KBM-7 (cell line): Measurements from ENCODE around the gene TLDC2.
"Not testable (repeated sequence)": the region's sequence is repeated elsewhere in the genome, so short reads cannot be mapped to it uniquely, and the experiment has no call there.

Experiments
- DNase-seq: peaks from one replicate; pipeline ENCODE4 v3.0.0-alpha.2; 2015
- in situ Hi-C: fragments of 300-500 bp; cut with MboI; formaldehyde crosslinking; loops from 2 replicates; pipeline ENCODE4 v1.14.3; 2020; ENCODE audit warnings: low sequenced_read_pairs, low pct_unique_long_range_greater_than_20kb, mixed read lengths

Gene TLDC2

DNA sequence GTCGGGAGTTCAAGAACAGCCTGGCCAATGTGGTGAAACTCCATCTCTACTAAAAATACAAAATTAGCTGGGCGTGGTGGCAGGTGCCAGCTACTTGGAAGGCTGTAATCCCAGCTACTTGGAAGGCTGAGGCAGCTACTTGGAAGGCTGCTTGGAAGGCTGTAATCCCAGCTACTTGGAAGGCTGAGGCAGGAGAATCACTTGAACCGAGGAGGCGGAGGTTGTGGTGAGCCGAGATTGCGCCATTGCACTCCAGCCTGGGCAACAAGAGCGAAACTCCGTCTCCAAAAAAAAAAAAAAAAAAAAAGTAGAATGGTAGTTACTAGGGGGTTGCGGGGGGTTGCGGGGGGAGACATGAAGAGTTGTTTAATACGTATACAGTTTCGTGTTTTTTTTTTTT lies 56.1 kb downstream of the TLDC2 start:
- in situ Hi-C loops, DNase-seq: not testable (repeated sequence)

DNA sequence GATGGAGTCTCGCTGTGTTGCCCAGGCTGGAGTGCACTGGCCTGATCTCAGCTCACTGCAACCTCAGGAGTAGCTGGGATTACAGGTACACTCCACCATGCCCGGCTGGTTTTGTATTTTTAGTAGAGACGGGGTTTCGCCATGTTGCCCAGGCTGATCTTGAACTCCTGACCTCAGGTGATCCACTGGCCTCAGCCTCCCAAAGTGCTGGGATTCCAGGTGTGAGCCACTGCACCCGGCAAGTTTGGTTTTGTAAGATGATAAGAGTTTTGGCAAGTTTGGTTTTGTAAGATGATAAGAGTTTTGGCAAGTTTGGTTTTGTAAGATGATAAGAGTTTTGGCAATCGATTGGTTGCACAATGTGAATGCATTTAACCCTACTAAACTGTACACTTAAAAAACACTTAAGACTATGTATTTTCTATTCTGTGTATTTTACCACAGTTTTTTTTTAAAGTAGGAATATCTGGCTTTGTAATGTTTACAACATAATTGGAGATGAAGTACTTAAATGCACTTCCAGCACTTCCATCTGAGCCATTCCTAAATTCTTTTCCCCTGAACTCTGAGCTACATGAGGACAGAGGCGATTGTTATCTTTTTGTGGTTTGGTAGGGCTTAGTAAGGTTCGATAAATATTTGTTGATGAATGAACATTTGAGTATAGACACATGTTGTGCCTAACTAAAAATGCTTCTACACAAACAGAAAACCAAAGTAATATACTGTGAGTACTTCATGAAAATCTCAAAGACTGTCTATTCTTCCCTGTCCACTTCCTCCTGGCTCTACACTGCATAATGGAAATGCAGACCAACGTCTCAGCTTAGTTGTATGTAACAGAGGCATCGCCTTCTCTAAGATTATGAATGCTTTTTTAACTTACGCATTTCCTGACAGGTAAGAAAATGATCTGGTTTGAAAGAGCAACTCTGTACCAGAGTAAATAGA lies 56.8 kb downstream of the TLDC2 start:
- in situ Hi-C loops, result no loop called here
- no peak for DNase-seq

DNA sequence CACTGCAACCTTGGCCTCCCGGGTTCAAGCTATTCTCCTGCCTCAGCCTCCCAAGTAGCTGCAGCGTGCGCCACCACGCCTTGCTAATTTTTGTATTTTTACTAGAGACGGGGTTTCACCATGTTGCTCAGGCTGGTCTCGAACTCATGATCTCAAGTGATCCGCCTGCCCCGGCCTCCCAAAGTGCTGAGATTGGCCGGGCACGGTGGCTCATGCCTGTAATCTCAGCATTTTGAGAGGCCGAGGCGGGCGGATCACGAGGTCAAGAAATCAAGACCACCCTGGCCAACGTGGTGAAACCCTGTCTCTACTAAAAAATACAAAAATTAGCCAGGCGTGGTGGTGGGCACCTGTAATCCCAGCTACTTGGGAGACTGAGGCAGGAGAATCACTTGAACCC lies 57.6 kb downstream of the TLDC2 start:
- in situ Hi-C loops, DNase-seq: not testable (repeated sequence)

DNA sequence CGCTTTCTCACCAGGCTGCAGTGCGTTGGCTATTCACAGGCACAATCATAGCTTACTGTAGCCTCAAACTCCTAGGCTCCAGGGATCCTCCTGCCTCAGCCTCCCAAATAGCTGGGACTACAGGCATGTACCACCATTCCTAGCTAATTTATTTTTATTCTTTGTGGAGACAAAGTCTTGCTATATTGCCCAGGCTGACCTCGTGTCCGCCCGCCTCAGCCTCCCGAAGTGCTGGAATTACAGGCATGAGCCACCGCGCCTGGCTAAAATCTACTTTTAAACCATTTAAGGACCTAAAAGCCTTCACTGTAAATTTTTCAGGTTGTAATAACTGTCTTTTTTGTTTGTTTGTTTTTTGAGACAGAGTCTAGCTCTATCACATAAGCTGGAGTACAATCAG lies 60.4 kb downstream of the TLDC2 start:
- in situ Hi-C loops, result no loop called here

DNA sequence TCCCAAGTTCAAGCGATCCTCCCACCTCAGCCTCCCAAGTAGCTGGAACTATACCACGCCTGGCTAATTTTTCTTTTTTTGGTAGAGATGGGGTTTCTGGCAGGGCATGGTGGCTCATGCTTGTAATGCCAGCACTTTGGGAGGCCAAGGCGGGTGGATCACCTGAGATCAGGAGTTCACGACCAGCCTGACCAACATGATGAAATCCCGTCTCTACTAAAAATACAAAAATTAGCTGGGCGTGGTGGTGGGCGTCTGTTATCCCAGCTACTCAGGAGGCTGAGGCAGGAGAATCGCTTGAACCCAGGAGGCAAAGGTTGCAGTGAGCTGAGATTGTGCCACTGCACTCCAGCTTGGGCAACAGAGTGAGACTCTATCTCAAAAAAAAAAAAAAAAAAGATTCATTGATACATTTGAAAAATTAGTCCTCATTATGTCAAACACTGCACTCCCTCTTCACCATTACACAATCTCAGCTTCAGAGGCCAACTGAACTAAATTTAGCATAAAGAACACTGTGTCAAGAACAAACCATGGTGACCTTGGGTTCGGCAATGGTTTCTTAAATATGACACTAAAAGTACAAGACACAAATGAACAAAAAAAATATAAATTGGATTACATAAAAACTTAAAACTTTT lies 60.9 kb downstream of the TLDC2 start:
- DNase-seq, in situ Hi-C loops: not testable (repeated sequence)

More for the DNA sequence above, 60.4 kb downstream of the TLDC2 start:
- no peak for DNase-seq

DNA sequence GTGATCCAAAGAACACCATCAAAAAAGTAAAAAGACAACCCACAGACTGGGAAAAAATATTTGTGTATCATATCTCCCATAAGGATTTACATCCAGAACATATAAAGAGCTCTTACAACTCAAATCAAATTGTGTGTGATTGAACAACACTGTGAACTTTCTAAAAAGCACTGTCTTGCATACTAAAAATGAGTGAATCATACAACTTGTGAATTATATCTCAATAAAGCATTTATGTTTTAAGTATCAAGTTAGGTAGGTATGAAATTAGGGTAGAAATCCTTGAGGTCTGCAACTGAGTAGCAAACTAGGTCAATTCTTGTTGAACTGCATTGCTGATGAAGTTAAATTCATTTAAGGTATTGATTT lies 61.4 kb downstream of the TLDC2 start:
- no peak for DNase-seq
- in situ Hi-C loops, result no loop called here

DNA sequence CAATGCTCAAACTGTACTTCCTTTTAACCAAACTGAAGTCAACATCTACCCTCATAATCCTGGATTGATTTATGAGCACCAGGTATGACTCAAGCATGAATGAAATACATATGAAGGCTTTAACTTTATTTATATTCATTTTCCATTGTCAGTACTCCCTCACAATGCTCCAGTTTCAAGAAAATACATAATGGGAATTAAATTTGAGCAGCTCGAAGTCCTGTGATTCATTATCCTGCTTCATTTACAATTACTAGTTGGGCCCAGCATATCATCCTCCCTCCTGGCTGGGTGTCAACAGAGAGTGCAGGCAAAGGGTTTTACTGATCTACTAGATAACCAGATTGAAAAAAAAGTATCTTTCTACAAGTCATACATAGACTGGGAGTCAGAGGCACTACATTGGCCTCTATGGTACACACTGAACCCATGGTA lies 65.5 kb downstream of the TLDC2 start:
- DNase-seq, result no peak
- in situ Hi-C loops, result no loop called here
